Measurements from ENCODE around the gene ATPAF1. TPM values are rescaled to one million over a fixed set of nuclear protein-coding genes. Genes with fewer than 3 reads are reported as not detected.

The ATPAF1 gene
- total and polyA plus RNA-seq, 10 donors: 23.7 to 39.5 (median 27.4) TPM

DNA sequence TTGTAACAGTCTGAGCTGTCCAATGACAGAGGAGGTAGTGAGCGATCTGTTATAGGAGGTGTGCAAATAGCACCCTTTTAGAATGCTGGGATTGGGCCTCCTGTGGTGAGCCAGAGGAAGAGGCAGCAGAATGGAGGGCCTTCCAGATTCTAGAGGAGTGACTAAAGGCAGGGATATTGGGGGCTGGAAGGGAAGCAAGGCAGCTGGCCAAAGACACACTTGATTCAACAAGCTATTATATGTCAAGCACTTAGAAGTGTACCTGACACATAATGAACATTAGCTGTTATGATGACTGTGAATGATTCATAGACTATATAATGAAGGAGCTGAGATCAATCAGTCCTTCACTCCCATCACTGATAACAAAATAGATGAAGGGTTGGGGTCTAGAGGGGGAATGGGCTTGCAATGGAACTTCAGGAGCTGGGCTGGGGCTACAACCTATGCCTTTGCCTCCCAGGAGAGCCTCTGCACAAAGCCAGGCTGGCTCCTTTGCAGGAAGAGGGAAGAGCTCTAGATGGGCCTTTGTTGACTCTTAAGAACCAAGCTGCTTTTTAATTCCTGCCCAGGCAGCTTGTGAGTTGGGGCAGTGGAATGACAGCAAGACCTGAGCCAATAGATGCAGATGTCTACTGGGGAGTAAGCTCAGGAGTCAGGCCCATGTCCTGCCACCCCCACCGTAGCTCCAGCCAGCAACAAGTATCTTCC lies 61.8 kb downstream of the ATPAF1 start:
- no peaks in the 10 kb centered on the region for H3K9me3 ChIP-seq
- no peak overlapping the region for H3K4me3 ChIP-seq
- intact Hi-C loops (cut with DNase I; ENCODE audit: low total_unique reads): no loop called here
- H3K27ac ChIP-seq: no peak overlapping the region
- TF ChIP-seq POLR2AphosphoS5 (IDR thresholded peaks at IDR 0.05) (no peak), POLR2A (IDR thresholded peaks at IDR 0.05) (no peak)
- TF ChIP-seq, protein P1, sequence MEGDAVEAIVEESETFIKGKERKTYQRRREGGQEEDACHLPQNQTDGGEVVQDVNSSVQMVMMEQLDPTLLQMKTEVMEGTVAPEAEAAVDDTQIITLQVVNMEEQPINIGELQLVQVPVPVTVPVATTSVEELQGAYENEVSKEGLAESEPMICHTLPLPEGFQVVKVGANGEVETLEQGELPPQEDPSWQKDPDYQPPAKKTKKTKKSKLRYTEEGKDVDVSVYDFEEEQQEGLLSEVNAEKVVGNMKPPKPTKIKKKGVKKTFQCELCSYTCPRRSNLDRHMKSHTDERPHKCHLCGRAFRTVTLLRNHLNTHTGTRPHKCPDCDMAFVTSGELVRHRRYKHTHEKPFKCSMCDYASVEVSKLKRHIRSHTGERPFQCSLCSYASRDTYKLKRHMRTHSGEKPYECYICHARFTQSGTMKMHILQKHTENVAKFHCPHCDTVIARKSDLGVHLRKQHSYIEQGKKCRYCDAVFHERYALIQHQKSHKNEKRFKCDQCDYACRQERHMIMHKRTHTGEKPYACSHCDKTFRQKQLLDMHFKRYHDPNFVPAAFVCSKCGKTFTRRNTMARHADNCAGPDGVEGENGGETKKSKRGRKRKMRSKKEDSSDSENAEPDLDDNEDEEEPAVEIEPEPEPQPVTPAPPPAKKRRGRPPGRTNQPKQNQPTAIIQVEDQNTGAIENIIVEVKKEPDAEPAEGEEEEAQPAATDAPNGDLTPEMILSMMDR (IDR thresholded peaks at IDR 0.05 in 8 of 11, conservative IDR thresholded peaks at IDR 0.05 in 3 of 11): no peak
- H3K36me3 ChIP-seq: peaks cover 0 to 46% (median 31%) of the 10 kb centered on the region in 6 donors
- no peak for DNase-seq
- no peaks in the 10 kb centered on the region for H3K27me3 ChIP-seq (replicated peaks in 1 of 7)
- 92 to 100% (median 97%) methylated on average over 2 of the region's 2 CpGs for WGBS, 5 donors
- peaks cover 19 to 59% (median 39%) of the 10 kb centered on the region in 6 donors for H3K4me1 ChIP-seq

- TF ChIP-seq POLR2A (IDR thresholded peaks at IDR 0.05): no peak
- TF ChIP-seq POLR2AphosphoS5 (IDR thresholded peaks at IDR 0.05): no peak
- TF ChIP-seq, protein P1 (IDR thresholded peaks at IDR 0.05 in 8 of 11, conservative IDR thresholded peaks at IDR 0.05 in 3 of 11): no peak
- 27 to 67% (median 43%) methylated on average over 2 of the region's 2 CpGs for WGBS, 5 donors
- H3K4me1 ChIP-seq: peaks cover 18 to 58% (median 40%) of the 10 kb centered on the region in 6 donors
Measured at GRCh38 chr1:46605232-46605631, 62.9 kb downstream of the ATPAF1 start.

GRCh38 chr1:46603858-46604549 lies 64.2 kb downstream of the ATPAF1 start, which contains the start of gene MKNK1:
MKNK1 (minus strand) TSS chr1:46604268; CDS start chr1:46583327, 20,941 bp downstream.
- peak; percentile 99 for DNase-seq
- intact Hi-C loops (cut with DNase I; ENCODE audit: low total_unique reads): no loop called here
- Histone ChIP-seq H3K9me3 (no peaks in the 10 kb centered on the region), H3K27me3 (replicated peaks in 1 of 7) (no peaks in the 10 kb centered on the region), H3K27ac (peak within 1 kb of the TSS; percentile 69 to 95 (median 88)), H3K36me3 (peaks cover 0 to 21% (median 13%) of the 10 kb centered on the region in 6 donors), H3K4me3 (peak within 1 kb of the TSS; percentile 63 to 93 (median 74)), H3K4me1 (peaks cover 18 to 70% (median 53%) of the 10 kb centered on the region in 6 donors)
- WGBS, 5 donors: 0 to 1% (median 0%) methylated on average over 22 to 53 of the region's 53 CpGs
- TF ChIP-seq POLR2A (IDR thresholded peaks at IDR 0.05) (peak in 2 of 3 donors; percentile 59 to 85), POLR2AphosphoS5 (IDR thresholded peaks at IDR 0.05) (peak; percentile 99)
- TF ChIP-seq, protein P1 (IDR thresholded peaks at IDR 0.05 in 8 of 11, conservative IDR thresholded peaks at IDR 0.05 in 3 of 11): peak in 5 of 11 experiments; percentile 16 to 38 (median 29)

More at GRCh38 chr1:46605232-46605631, 62.9 kb downstream of the ATPAF1 start:
- Histone ChIP-seq H3K9me3 (no peaks in the 10 kb centered on the region), H3K27me3 (replicated peaks in 1 of 7) (no peaks in the 10 kb centered on the region), H3K27ac (peak overlapping the region in 3 of 8 donors; percentile 11 to 95 (median 93)), H3K36me3 (peaks cover 0 to 34% (median 25%) of the 10 kb centered on the region in 6 donors), H3K4me3 (peak overlapping the region in 1 of 8 donors; percentile 93)
- intact Hi-C loops (cut with DNase I; ENCODE audit: low total_unique reads): no loop called here
- no peak for DNase-seq

- H3K27ac ChIP-seq: peak overlapping the region; percentile 69 to 95 (median 88)
- H3K4me1 ChIP-seq: peaks cover 18 to 75% (median 55%) of the 10 kb centered on the region in 6 donors
- 0 to 5% (median 4%) methylated on average over 2 of the region's 2 CpGs for WGBS, 5 donors
- no peaks in the 10 kb centered on the region for H3K27me3 ChIP-seq (replicated peaks in 1 of 7)
- intact Hi-C loops (cut with DNase I; ENCODE audit: low total_unique reads): no loop called here
- no peaks in the 10 kb centered on the region for H3K9me3 ChIP-seq
- DNase-seq: no peak
- TF ChIP-seq, protein P1 (IDR thresholded peaks at IDR 0.05 in 8 of 11, conservative IDR thresholded peaks at IDR 0.05 in 3 of 11): no peak
- TF ChIP-seq POLR2AphosphoS5 (IDR thresholded peaks at IDR 0.05): no peak
- no peak for TF ChIP-seq POLR2A (IDR thresholded peaks at IDR 0.05)
- H3K4me3 ChIP-seq: peak overlapping the region; percentile 63 to 93 (median 74)
- H3K36me3 ChIP-seq: peaks cover 0 to 16% (median 8%) of the 10 kb centered on the region in 6 donors
Measured at GRCh38 chr1:46603481-46603857, 64.7 kb downstream of the ATPAF1 start.
